DND-41 (cell line): ENCODE results near the gene SLC25A21.

Source experiments
- ATAC-seq: fragments of 200-7000 bp; cut with Tn5 transposase; 3 replicates; pipeline ENCODE4 v1.9.1; 2021; ENCODE audit warnings: low read depth; ENCODE audit not compliant: insufficient read depth
- DNase-seq: peaks from one replicate; pipeline ENCODE4 v3.0.0-alpha.2; 2020
- H2AFZ ChIP-seq: 2 replicates; pipeline ENCODE4 v1.6.0; 2012; ENCODE audit warnings: low read depth, low read length
- H3K27ac ChIP-seq: 2 replicates; pipeline ENCODE4 v1.5.1; 2012; ENCODE audit warnings: low read length, inconsistent platforms
- H3K27me3 ChIP-seq: fragments of 200-600 bp; sonication (generic); 2 replicates; pipeline ENCODE4 v1.6.0; 2012; ENCODE audit warnings: low read length, mild to moderate bottlenecking, inconsistent platforms; ENCODE audit not compliant: insufficient read depth, poor library complexity
- H3K36me3 ChIP-seq: 2 replicates; pipeline ENCODE4 v1.5.1; 2012; ENCODE audit warnings: low read length, inconsistent platforms; ENCODE audit not compliant: insufficient read depth
- H3K4me1 ChIP-seq: 2 replicates; pipeline ENCODE4 v1.5.1; 2012; ENCODE audit warnings: mild to moderate bottlenecking, low read length; ENCODE audit not compliant: insufficient read depth
- H3K4me2 ChIP-seq: 2 replicates; pipeline ENCODE4 v1.6.0; 2012; ENCODE audit warnings: mild to moderate bottlenecking, moderate library complexity, low read length, inconsistent platforms; ENCODE audit not compliant: insufficient read depth
- H3K4me3 ChIP-seq, 2 experiments: fragments of 200-600 bp in 1 of 2; shearing (Covaris generic) in 1 of 2; 2 replicates each; pipeline ENCODE4 v1.5.1; 2012 to 2016; ENCODE audit warnings: inconsistent platforms in 2 of 2, low read length in 2 of 2, mild to moderate bottlenecking in 2 of 2, low read depth in 1 of 2, moderate library complexity in 1 of 2
- H3K79me2 ChIP-seq: 2 replicates; pipeline ENCODE4 v1.6.0; 2012; ENCODE audit warnings: low read length, inconsistent platforms; ENCODE audit not compliant: insufficient read depth
- H3K9ac ChIP-seq: 2 replicates; pipeline ENCODE4 v1.6.0; 2012; ENCODE audit warnings: low read depth, mild to moderate bottlenecking, inconsistent platforms, low read length, moderate library complexity
- H3K9me3 ChIP-seq: 2 replicates; pipeline ENCODE4 v1.5.1; 2012; ENCODE audit warnings: low read length, moderate library complexity, mild to moderate bottlenecking, inconsistent platforms; ENCODE audit not compliant: insufficient read depth, severe bottlenecking
- H4K20me1 ChIP-seq: 2 replicates; pipeline ENCODE4 v1.6.0; 2012; ENCODE audit warnings: low read length; ENCODE audit not compliant: insufficient read depth
- CTCF ChIP-seq: IDR thresholded peaks from 2 replicates; pipeline ENCODE4 v1.5.1; 2012; ENCODE audit warnings: borderline replicate concordance, low read length, moderate library complexity, mild to moderate bottlenecking; ENCODE audit not compliant: poor library complexity, severe bottlenecking; ENCODE audit errors: extremely low read depth
- EZH2 ChIP-seq: IDR thresholded peaks from 3 replicates; pipeline ENCODE4 v1.6.1; 2012; ENCODE audit warnings: borderline replicate concordance, low read depth, mild to moderate bottlenecking, moderate library complexity, low read length, inconsistent platforms; ENCODE audit not compliant: severe bottlenecking

Gene SLC25A21

GRCh38 chr14:37138898-37139297 lies 33.5 kb downstream of the SLC25A21 start:
- Histone ChIP-seq H3K27me3 (peaks cover 3% of the 10 kb centered on the region), H3K4me3 (no peak overlapping the region), H2AFZ (no peak overlapping the region), H4K20me1 (no peaks in the 10 kb centered on the region), H3K79me2 (no peaks in the 10 kb centered on the region), H3K4me1 (no peaks in the 10 kb centered on the region), H3K36me3 (no peaks in the 10 kb centered on the region), H3K9me3 (no peaks in the 10 kb centered on the region), H3K27ac (no peak overlapping the region), H3K9ac (no peak overlapping the region), H3K4me2 (no peak overlapping the region)
- ATAC-seq (no peak), DNase-seq (no peak)
- no peak for TF ChIP-seq EZH2
- no peak for TF ChIP-seq CTCF

GRCh38 chr14:37133284-37133913 lies 39.0 kb downstream of the SLC25A21 start:
- H3K4me3 ChIP-seq = no peak overlapping the region
- H2AFZ ChIP-seq = no peak overlapping the region
- no peaks in the 10 kb centered on the region for H3K36me3 ChIP-seq
- TF ChIP-seq EZH2 (no peak), CTCF (no peak)
- H3K4me2 ChIP-seq = no peak overlapping the region
- DNase-seq (no peak), ATAC-seq (no peak)
- no peaks in the 10 kb centered on the region for H4K20me1 ChIP-seq
- no peaks in the 10 kb centered on the region for H3K9me3 ChIP-seq
- H3K4me1 ChIP-seq = no peaks in the 10 kb centered on the region
- H3K9ac ChIP-seq = no peak overlapping the region
- H3K79me2 ChIP-seq = no peaks in the 10 kb centered on the region
- H3K27me3 ChIP-seq = no peaks in the 10 kb centered on the region
- H3K27ac ChIP-seq = no peak overlapping the region

GRCh38 chr14:37131205-37131604 lies 41.2 kb downstream of the SLC25A21 start:
- no peak overlapping the region for H3K27ac ChIP-seq
- ATAC-seq = no peak
- no peaks in the 10 kb centered on the region for H3K4me1 ChIP-seq
- H2AFZ ChIP-seq = no peak overlapping the region
- H3K79me2 ChIP-seq = no peaks in the 10 kb centered on the region
- no peak overlapping the region for H3K4me3 ChIP-seq
- H3K27me3 ChIP-seq = no peaks in the 10 kb centered on the region
- no peaks in the 10 kb centered on the region for H4K20me1 ChIP-seq
- H3K4me2 ChIP-seq = no peak overlapping the region
- TF ChIP-seq CTCF (no peak), EZH2 (no peak)
- no peaks in the 10 kb centered on the region for H3K9me3 ChIP-seq
- H3K36me3 ChIP-seq = no peaks in the 10 kb centered on the region
- DNase-seq = no peak
- no peak overlapping the region for H3K9ac ChIP-seq

GRCh38 chr14:37129047-37129446 lies 43.4 kb downstream of the SLC25A21 start:
- DNase-seq (no peak), ATAC-seq (no peak)
- H3K27me3 ChIP-seq = no peaks in the 10 kb centered on the region
- no peak overlapping the region for H3K9ac ChIP-seq
- H3K9me3 ChIP-seq = no peaks in the 10 kb centered on the region
- H3K4me3 ChIP-seq = no peak overlapping the region
- H4K20me1 ChIP-seq = no peaks in the 10 kb centered on the region
- TF ChIP-seq CTCF (no peak), EZH2 (no peak)
- no peaks in the 10 kb centered on the region for H3K36me3 ChIP-seq
- no peak overlapping the region for H3K27ac ChIP-seq
- no peak overlapping the region for H3K4me2 ChIP-seq
- no peaks in the 10 kb centered on the region for H3K4me1 ChIP-seq
- no peaks in the 10 kb centered on the region for H3K79me2 ChIP-seq
- no peak overlapping the region for H2AFZ ChIP-seq
